ENCODE measurements around the gene COMT.

COMT gene

DNA sequence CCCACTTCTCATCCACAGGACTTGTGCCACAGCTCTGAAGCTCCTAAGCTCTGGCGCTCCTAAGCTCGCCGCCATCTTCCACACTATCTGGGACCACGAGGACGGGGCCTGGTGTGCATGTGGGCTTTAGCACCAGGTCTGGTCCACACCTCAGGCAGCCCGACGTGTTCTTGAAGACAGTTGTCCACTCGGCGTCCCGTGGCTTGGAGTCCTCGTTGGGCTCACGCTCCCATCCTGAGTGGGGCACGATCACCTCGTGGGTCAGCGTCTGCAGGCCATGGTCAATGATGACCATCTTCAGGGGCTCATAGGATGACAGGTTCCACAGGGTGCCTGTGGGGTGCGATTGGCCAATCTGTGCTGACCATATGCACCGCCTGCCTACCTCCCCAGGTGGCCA, 37.2 kb downstream of the COMT start:
- Histone ChIP-seq H4K91ac (ENCODE audit: low read length) (no peak overlapping the region), H3K23ac (ENCODE audit: low read length in 2 of 2) (no peak overlapping the region), H3K36me3 (ENCODE audit: control insufficient read depth in 1 of 2, insufficient read depth in 2 of 2, low read depth in 1 of 2, low read length in 2 of 2) (peaks cover 5 to 64% of the 10 kb centered on the region in 2 experiments), H2AK5ac (ENCODE audit: low read length, severe bottlenecking) (no peak overlapping the region), H3K18ac (ENCODE audit: low read depth in 1 of 2, low read length in 2 of 2) (no peak overlapping the region), H2BK5ac (ENCODE audit: low read depth, low read length, poor library complexity, severe bottlenecking) (no peak overlapping the region), H3K4me3 (ENCODE audit: insufficient read depth in 1 of 2, low read depth in 1 of 2, low read length in 2 of 2) (no peak overlapping the region), H3K27me3 (ENCODE audit: control insufficient read depth in 1 of 2, insufficient read depth in 1 of 2, low read length in 2 of 2) (peaks cover 0 to 8% of the 10 kb centered on the region in 2 experiments), H4K8ac (ENCODE audit: low read length) (no peak overlapping the region), H3K9ac (ENCODE audit: low read length) (no peak overlapping the region), H2BK12ac (ENCODE audit: low read length in 2 of 2) (no peak overlapping the region), H3K4me2 (ENCODE audit: low read length, poor library complexity, severe bottlenecking) (no peak overlapping the region), H3K9me3 (ENCODE audit: control insufficient read depth, low read length) (no peaks in the 10 kb centered on the region), H3K4ac (ENCODE audit: low read depth in 1 of 2, low read length in 2 of 2) (no peak overlapping the region), H2AFZ (ENCODE audit: low read depth, low read length) (no peak overlapping the region), H3K14ac (ENCODE audit: low read length in 2 of 2) (no peak overlapping the region), H3K79me1 (replicated peaks; ENCODE audit: low read length, poor library complexity, severe bottlenecking) (peaks cover 20% of the 10 kb centered on the region), H3K4me1 (ENCODE audit: control insufficient read depth, insufficient read depth, low read depth, low read length) (peaks cover 40% of the 10 kb centered on the region), H2BK15ac (ENCODE audit: low read depth, poor library complexity, severe bottlenecking) (no peak overlapping the region), H3K27ac (ENCODE audit: low read length, poor library complexity, severe bottlenecking) (no peak overlapping the region), H2BK120ac (ENCODE audit: low read depth, low read length) (no peak overlapping the region)
- 97% methylated on average over 16 of the region's 17 CpGs for WGBS
- no peak for DNase-seq

DNA sequence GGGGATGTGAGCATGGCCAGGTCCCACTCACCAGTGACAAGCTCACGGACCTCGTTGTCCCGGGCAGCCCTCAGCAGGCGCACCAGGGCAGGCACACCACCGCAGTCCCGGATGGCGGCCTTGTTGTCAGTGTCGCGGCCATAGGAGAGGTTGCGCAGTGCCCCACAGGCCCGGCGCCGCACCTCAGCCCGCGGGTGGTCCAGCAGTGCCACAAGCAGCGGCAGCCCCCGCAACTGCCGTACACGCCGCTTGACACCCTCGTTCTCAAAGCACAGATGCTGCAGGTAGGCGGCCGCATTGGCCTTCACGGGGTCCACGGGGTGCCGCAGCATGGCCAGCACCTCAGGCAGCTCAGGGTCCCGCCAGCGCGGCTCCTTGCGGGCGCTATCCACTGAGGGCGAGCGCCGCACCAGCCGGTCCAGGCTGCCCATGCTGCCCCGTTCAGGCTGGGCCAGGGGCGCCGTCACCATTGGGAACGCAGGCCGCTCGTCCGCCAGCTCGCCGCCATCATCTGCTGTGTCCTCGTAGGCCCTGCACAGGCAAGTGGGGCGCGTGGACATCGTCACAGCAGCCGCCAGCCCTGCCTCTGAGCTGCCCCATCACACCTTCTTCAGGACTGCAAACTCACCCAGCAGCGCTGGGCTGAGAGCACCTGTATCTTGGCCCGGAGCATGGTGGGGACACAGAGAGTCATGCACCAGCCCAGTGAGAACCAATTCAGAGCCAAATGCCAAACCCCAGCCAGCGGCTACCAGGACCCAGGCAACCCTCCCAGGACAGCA, 38.3 kb downstream of the COMT start:
- Histone ChIP-seq H3K18ac (ENCODE audit: low read depth in 1 of 2, low read length in 2 of 2) (no peak overlapping the region), H3K4me1 (ENCODE audit: control insufficient read depth, insufficient read depth, low read depth, low read length) (peaks cover 41% of the 10 kb centered on the region), H3K36me3 (ENCODE audit: control insufficient read depth in 1 of 2, insufficient read depth in 2 of 2, low read depth in 1 of 2, low read length in 2 of 2) (peaks cover 5 to 61% of the 10 kb centered on the region in 2 experiments), H2AFZ (ENCODE audit: low read depth, low read length) (no peak overlapping the region), H2BK12ac (ENCODE audit: low read length in 2 of 2) (no peak overlapping the region), H2AK5ac (ENCODE audit: low read length, severe bottlenecking) (no peak overlapping the region), H3K9ac (ENCODE audit: low read length) (no peak overlapping the region), H3K79me1 (replicated peaks; ENCODE audit: low read length, poor library complexity, severe bottlenecking) (peaks cover 27% of the 10 kb centered on the region), H2BK15ac (ENCODE audit: low read depth, poor library complexity, severe bottlenecking) (no peak overlapping the region), H3K9me3 (ENCODE audit: control insufficient read depth, low read length) (no peaks in the 10 kb centered on the region), H3K4me3 (ENCODE audit: insufficient read depth in 1 of 2, low read depth in 1 of 2, low read length in 2 of 2) (no peak overlapping the region), H3K27ac (ENCODE audit: low read length, poor library complexity, severe bottlenecking) (no peak overlapping the region), H2BK120ac (ENCODE audit: low read depth, low read length) (no peak overlapping the region), H4K91ac (ENCODE audit: low read length) (no peak overlapping the region), H2BK5ac (ENCODE audit: low read depth, low read length, poor library complexity, severe bottlenecking) (no peak overlapping the region), H3K4ac (ENCODE audit: low read depth in 1 of 2, low read length in 2 of 2) (no peak overlapping the region), H4K8ac (ENCODE audit: low read length) (no peak overlapping the region), H3K23ac (ENCODE audit: low read length in 2 of 2) (no peak overlapping the region), H3K4me2 (ENCODE audit: low read length, poor library complexity, severe bottlenecking) (no peak overlapping the region), H3K14ac (ENCODE audit: low read length in 2 of 2) (no peak overlapping the region), H3K27me3 (ENCODE audit: control insufficient read depth in 1 of 2, insufficient read depth in 1 of 2, low read length in 2 of 2) (peaks cover 0 to 8% of the 10 kb centered on the region in 2 experiments)
- 94% methylated on average over 47 of the region's 52 CpGs for whole genome bisulfite sequencing
- no peak for DNase-seq

GRCh38 chr22:19980766-19981165, 39.2 kb downstream of the COMT start:
- no peak for DNase-seq
- Histone ChIP-seq H3K4me1 (ENCODE audit: control insufficient read depth, insufficient read depth, low read depth, low read length) (peaks cover 41% of the 10 kb centered on the region), H3K27me3 (ENCODE audit: control insufficient read depth in 1 of 2, insufficient read depth in 1 of 2, low read length in 2 of 2) (peaks cover 0 to 8% of the 10 kb centered on the region in 2 experiments), H2AFZ (ENCODE audit: low read depth, low read length) (no peak overlapping the region), H4K91ac (ENCODE audit: low read length) (no peak overlapping the region), H3K4me2 (ENCODE audit: low read length, poor library complexity, severe bottlenecking) (no peak overlapping the region), H3K4ac (ENCODE audit: low read depth in 1 of 2, low read length in 2 of 2) (no peak overlapping the region), H3K79me1 (replicated peaks; ENCODE audit: low read length, poor library complexity, severe bottlenecking) (peaks cover 35% of the 10 kb centered on the region), H3K14ac (ENCODE audit: low read length in 2 of 2) (no peak overlapping the region), H3K27ac (ENCODE audit: low read length, poor library complexity, severe bottlenecking) (no peak overlapping the region), H2BK5ac (ENCODE audit: low read depth, low read length, poor library complexity, severe bottlenecking) (no peak overlapping the region), H3K18ac (ENCODE audit: low read depth in 1 of 2, low read length in 2 of 2) (no peak overlapping the region), H3K9ac (ENCODE audit: low read length) (no peak overlapping the region), H2AK5ac (ENCODE audit: low read length, severe bottlenecking) (no peak overlapping the region), H4K8ac (ENCODE audit: low read length) (no peak overlapping the region), H3K9me3 (ENCODE audit: control insufficient read depth, low read length) (no peaks in the 10 kb centered on the region), H3K36me3 (ENCODE audit: control insufficient read depth in 1 of 2, insufficient read depth in 2 of 2, low read depth in 1 of 2, low read length in 2 of 2) (peaks cover 5 to 61% of the 10 kb centered on the region in 2 experiments), H3K4me3 (ENCODE audit: insufficient read depth in 1 of 2, low read depth in 1 of 2, low read length in 2 of 2) (no peak overlapping the region), H2BK15ac (ENCODE audit: low read depth, poor library complexity, severe bottlenecking) (no peak overlapping the region), H2BK120ac (ENCODE audit: low read depth, low read length) (no peak overlapping the region), H3K23ac (ENCODE audit: low read length in 2 of 2) (no peak overlapping the region), H2BK12ac (ENCODE audit: low read length in 2 of 2) (no peak overlapping the region)
- 97% methylated on average over 5 of the region's 7 CpGs for WGBS

DNA sequence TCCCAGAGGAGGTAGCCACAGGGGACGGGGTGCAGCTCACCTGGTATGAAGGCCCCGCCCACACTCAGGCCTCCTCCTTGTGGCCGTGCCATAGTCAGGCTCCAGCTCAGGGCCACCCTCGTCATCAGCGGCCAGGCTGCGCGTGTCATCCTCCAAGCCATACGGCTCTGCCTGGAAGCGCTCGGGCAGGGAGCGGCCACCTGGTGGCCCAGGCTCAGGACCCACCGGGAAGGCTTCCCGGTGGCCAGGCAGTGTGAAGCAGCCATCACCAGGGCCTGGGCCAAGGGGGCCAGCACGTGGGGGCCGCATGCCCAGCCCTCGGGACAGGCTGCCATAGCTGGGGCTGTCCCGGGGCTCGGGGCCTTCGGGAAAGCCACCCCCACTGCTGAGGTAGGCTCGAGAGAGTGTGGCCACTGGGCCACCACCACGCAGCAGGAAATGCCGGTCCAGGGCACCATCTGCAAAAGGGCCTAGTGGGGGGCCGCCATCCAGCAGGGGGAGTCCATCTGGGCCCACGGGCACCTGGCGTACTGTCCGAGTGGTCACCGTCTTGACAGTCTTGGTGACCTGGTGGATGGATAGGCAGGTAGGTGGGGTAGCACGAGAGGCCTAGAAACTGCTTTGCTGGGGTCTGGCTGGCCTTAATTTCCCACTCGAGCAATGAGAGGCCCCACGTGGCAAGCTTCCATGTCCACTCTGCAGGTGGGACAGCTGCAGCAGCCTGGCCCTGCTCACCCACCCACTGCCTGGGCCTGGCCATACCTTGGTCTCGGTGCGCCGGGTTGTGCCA, 39.8 kb downstream of the COMT start:
- H2AK5ac ChIP-seq (ENCODE audit: low read length, severe bottlenecking): no peak overlapping the region
- H3K4me2 ChIP-seq (ENCODE audit: low read length, poor library complexity, severe bottlenecking): no peak overlapping the region
- no peak overlapping the region for H3K23ac ChIP-seq (ENCODE audit: low read length in 2 of 2)
- H3K4ac ChIP-seq (ENCODE audit: low read depth in 1 of 2, low read length in 2 of 2): no peak overlapping the region
- no peak for DNase-seq
- no peaks in the 10 kb centered on the region for H3K9me3 ChIP-seq (ENCODE audit: control insufficient read depth, low read length)
- H4K91ac ChIP-seq (ENCODE audit: low read length): no peak overlapping the region
- no peak overlapping the region for H2BK15ac ChIP-seq (ENCODE audit: low read depth, poor library complexity, severe bottlenecking)
- H2BK120ac ChIP-seq (ENCODE audit: low read depth, low read length): no peak overlapping the region
- H3K4me1 ChIP-seq (ENCODE audit: control insufficient read depth, insufficient read depth, low read depth, low read length): peaks cover 45% of the 10 kb centered on the region
- no peak overlapping the region for H3K4me3 ChIP-seq (ENCODE audit: insufficient read depth in 1 of 2, low read depth in 1 of 2, low read length in 2 of 2)
- no peak overlapping the region for H3K18ac ChIP-seq (ENCODE audit: low read depth in 1 of 2, low read length in 2 of 2)
- no peak overlapping the region for H2BK12ac ChIP-seq (ENCODE audit: low read length in 2 of 2)
- peaks cover 40% of the 10 kb centered on the region for H3K79me1 ChIP-seq (replicated peaks; ENCODE audit: low read length, poor library complexity, severe bottlenecking)
- no peak overlapping the region for H2AFZ ChIP-seq (ENCODE audit: low read depth, low read length)
- H3K36me3 ChIP-seq (ENCODE audit: control insufficient read depth in 1 of 2, insufficient read depth in 2 of 2, low read depth in 1 of 2, low read length in 2 of 2): peaks cover 5 to 61% of the 10 kb centered on the region in 2 experiments
- no peak overlapping the region for H3K27ac ChIP-seq (ENCODE audit: low read length, poor library complexity, severe bottlenecking)
- H4K8ac ChIP-seq (ENCODE audit: low read length): no peak overlapping the region
- 96% methylated on average over 33 of the region's 33 CpGs for WGBS
- H3K14ac ChIP-seq (ENCODE audit: low read length in 2 of 2): no peak overlapping the region
- H3K9ac ChIP-seq (ENCODE audit: low read length): no peak overlapping the region
- peaks cover 0 to 5% of the 10 kb centered on the region in 2 experiments for H3K27me3 ChIP-seq (ENCODE audit: control insufficient read depth in 1 of 2, insufficient read depth in 1 of 2, low read length in 2 of 2)
- no peak overlapping the region for H2BK5ac ChIP-seq (ENCODE audit: low read depth, low read length, poor library complexity, severe bottlenecking)
